Astrocyte (in vitro differentiated cells and primary cell): ENCODE data around the gene ZNF516. TPM values are rescaled to one million over a fixed set of nuclear protein-coding genes. Genes with fewer than 3 reads are reported as not detected.

Experiments
- DNase-seq: peaks from one replicate; pipeline ENCODE4 v3.0.0-alpha.2; 2010; ENCODE audit warnings: low read depth
- FAIRE-seq: peaks from 2 replicates; lab custom pipeline; 2011; peaks lifted over from hg19 to GRCh38; lab: Jason Lieb, UNC
- H2AFZ ChIP-seq: 2 replicates; pipeline ENCODE4 v1.6.0; 2012; ENCODE audit warnings: low read depth, low read length, inconsistent platforms
- H3K27ac ChIP-seq: 2 replicates; pipeline ENCODE4 v1.5.1; 2011; ENCODE audit warnings: low read depth, low read length, inconsistent platforms
- H3K27me3 ChIP-seq: 2 replicates; pipeline ENCODE4 v1.6.0; 2011; ENCODE audit warnings: low read length, inconsistent platforms; ENCODE audit not compliant: insufficient read depth
- H3K36me3 ChIP-seq: 2 replicates; pipeline ENCODE4 v1.5.1; 2011; ENCODE audit warnings: low read length, inconsistent platforms; ENCODE audit not compliant: insufficient read depth
- H3K4me1 ChIP-seq: 2 replicates; pipeline ENCODE4 v1.5.1; 2011; ENCODE audit warnings: low read length, inconsistent platforms; ENCODE audit not compliant: insufficient read depth
- H3K4me2 ChIP-seq: 2 replicates; pipeline ENCODE4 v1.6.0; 2012; ENCODE audit warnings: low read length, inconsistent platforms
- H3K4me3 ChIP-seq: 2 replicates; pipeline ENCODE4 v1.5.1; 2011; ENCODE audit warnings: low read depth, mild to moderate bottlenecking, low read length, inconsistent platforms; ENCODE audit not compliant: insufficient read depth
- H3K79me2 ChIP-seq: 2 replicates; pipeline ENCODE4 v1.6.0; 2012; ENCODE audit warnings: mild to moderate bottlenecking, low read length, inconsistent platforms; ENCODE audit not compliant: insufficient read depth
- H3K9ac ChIP-seq: 2 replicates; pipeline ENCODE4 v1.6.0; 2012; ENCODE audit warnings: mild to moderate bottlenecking, low read length, inconsistent platforms
- H3K9me3 ChIP-seq: 2 replicates; pipeline ENCODE4 v1.5.1; 2012; ENCODE audit warnings: low read depth, mild to moderate bottlenecking, low read length, inconsistent platforms; ENCODE audit not compliant: insufficient read depth
- H4K20me1 ChIP-seq: 2 replicates; pipeline ENCODE4 v1.6.0; 2012; ENCODE audit warnings: low read length, inconsistent platforms; ENCODE audit not compliant: insufficient read depth
- H3K27ac Mint-ChIP-seq: one replicate; pipeline ENCODE4 v1.8.0; 2021; ENCODE audit warnings: mild to moderate bottlenecking, mixed read lengths; ENCODE audit not compliant: unreplicated experiment
- H3K27me3 Mint-ChIP-seq: one replicate; pipeline ENCODE4 v1.8.0; 2021; ENCODE audit warnings: low read depth, mixed read lengths; ENCODE audit not compliant: unreplicated experiment
- H3K36me3 Mint-ChIP-seq: one replicate; pipeline ENCODE4 v1.8.0; 2021; ENCODE audit warnings: low read depth, mixed read lengths; ENCODE audit not compliant: unreplicated experiment
- H3K4me1 Mint-ChIP-seq: one replicate; pipeline ENCODE4 v1.8.0; 2021; ENCODE audit warnings: low read depth, mixed read lengths; ENCODE audit not compliant: unreplicated experiment
- H3K4me3 Mint-ChIP-seq: one replicate; pipeline ENCODE4 v1.8.0; 2021; ENCODE audit warnings: mild to moderate bottlenecking, moderate library complexity, mixed read lengths; ENCODE audit not compliant: unreplicated experiment
- H3K9me3 Mint-ChIP-seq: one replicate; pipeline ENCODE4 v1.8.0; 2021; ENCODE audit warnings: mild to moderate bottlenecking, mixed read lengths; ENCODE audit not compliant: unreplicated experiment
- CTCF ChIP-seq: IDR thresholded peaks from 2 replicates; pipeline ENCODE4 v1.5.1; 2011; ENCODE audit warnings: low read depth, mild to moderate bottlenecking, inconsistent platforms, low read length, moderate library complexity; ENCODE audit not compliant: insufficient read depth
- EZH2 ChIP-seq: IDR thresholded peaks from 2 replicates; pipeline ENCODE4 v1.6.1; 2012; ENCODE audit warnings: mild to moderate bottlenecking, low read length, inconsistent platforms; ENCODE audit not compliant: insufficient read depth
- total RNA-seq: library from RNA; stranded (reverse); gene quantifications from 2 replicates; pipeline ENCODE4 v1.2.1, GENCODE V29; 2021

Gene ZNF516
- total RNA-seq, 1 donor from 2014 or later: 59.8 TPM

DNA sequence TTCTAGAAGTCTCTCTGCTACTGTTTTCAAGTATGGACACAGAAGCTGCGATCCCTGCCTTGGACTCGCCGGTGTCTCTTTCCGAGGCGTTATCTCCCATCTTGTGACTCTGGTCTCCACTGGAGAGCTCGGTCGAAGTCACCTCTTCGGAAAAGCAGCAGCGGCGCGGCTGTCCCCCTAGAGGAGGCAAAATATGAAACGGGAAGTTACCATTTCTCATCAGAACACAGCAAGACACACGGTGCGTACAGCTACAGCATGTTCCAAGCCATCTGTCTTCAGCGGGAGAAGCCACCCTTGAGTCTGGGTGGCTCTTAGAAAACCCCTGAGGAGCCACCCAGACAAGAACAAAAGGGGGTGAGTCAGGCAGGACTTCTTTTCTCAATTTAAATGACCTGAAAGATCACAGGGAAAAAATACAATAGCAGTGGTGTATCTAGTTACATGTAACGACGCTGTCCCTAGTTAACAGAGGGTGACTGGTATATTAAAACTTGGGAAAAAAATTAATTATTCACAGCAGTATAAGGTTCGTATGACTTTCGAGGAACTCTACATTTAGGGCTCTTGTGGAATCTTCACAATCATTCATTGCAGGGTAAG, 114.8 kb downstream of the ZNF516 start:
- Mint-ChIP-seq H3K9me3 (no peaks in the 10 kb centered on the region), H3K27ac (no peak overlapping the region), H3K4me1 (peaks cover 3% of the 10 kb centered on the region), H3K27me3 (no peaks in the 10 kb centered on the region), H3K4me3 (no peak overlapping the region), H3K36me3 (peaks cover 3% of the 10 kb centered on the region)
- no peak for DNase-seq
- peaks cover 35% of the 10 kb centered on the region for H3K79me2 ChIP-seq
- FAIRE-seq: no peak
- H2AFZ ChIP-seq: no peak overlapping the region
- H3K9me3 ChIP-seq: no peaks in the 10 kb centered on the region
- H3K27ac ChIP-seq: no peak overlapping the region
- H3K9ac ChIP-seq: no peak overlapping the region
- H3K4me3 ChIP-seq: no peak overlapping the region
- peaks cover 5% of the 10 kb centered on the region for H3K36me3 ChIP-seq
- H3K4me1 ChIP-seq: no peaks in the 10 kb centered on the region
- peaks cover 71% of the 10 kb centered on the region for H4K20me1 ChIP-seq
- H3K27me3 ChIP-seq: no peaks in the 10 kb centered on the region
- no peak overlapping the region for H3K4me2 ChIP-seq
- TF ChIP-seq CTCF: no peak
- TF ChIP-seq EZH2: no peak

DNA sequence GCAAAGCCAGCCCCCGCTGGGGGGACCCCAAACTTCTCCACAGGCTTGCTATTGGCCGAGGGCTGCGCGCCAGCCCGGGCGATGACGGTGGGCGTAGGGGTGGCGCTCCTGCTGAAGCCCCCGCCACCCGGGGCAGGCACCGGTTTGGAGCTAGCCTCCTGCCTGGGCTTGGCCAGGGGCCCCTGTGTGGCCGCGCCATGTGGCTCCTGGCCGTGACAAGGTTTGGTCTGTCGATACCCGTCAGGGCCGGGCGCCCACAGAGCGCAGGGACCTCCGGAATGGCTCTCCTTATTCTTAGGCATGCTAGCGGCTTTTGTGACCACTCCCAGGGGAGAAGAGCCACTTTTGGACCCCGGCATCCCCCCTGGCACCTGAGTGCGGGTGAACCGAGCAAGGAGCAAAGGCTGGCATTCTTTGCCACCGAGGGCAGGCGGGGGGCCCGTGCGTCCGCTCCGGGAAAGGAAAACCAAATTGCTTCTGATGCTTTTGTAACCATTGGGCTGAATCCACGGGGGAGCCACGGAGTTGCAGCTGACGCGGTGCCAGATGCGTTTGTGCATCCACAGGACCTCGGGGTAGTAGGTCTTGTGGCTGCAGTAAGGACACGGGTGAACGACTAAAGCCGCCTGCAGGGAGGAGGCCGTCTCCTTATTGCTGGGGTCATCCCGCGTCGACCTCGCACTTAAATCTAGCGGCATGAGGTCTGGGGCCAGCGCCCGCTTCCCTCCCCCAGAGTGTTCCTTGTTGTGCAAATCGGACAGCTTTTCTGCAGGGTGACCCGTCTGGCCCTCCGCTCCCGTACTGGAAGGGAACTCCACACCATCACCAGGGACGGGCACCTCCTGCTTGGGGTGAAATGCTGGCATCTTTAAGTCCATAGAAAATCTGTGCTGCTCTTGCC, 115.6 kb downstream of the ZNF516 start:
- DNase-seq: no peak
- no peak overlapping the region for H3K4me3 ChIP-seq
- peaks cover 3% of the 10 kb centered on the region for H3K36me3 Mint-ChIP-seq
- H3K4me3 Mint-ChIP-seq: no peak overlapping the region
- no peak overlapping the region for H3K27ac Mint-ChIP-seq
- H3K4me2 ChIP-seq: no peak overlapping the region
- peaks cover 71% of the 10 kb centered on the region for H4K20me1 ChIP-seq
- no peaks in the 10 kb centered on the region for H3K9me3 Mint-ChIP-seq
- no peaks in the 10 kb centered on the region for H3K4me1 ChIP-seq
- no peak overlapping the region for H2AFZ ChIP-seq
- H3K27me3 Mint-ChIP-seq: no peaks in the 10 kb centered on the region
- H3K9ac ChIP-seq: no peak overlapping the region
- peaks cover 35% of the 10 kb centered on the region for H3K79me2 ChIP-seq
- TF ChIP-seq EZH2 (no peak), CTCF (no peak)
- H3K4me1 Mint-ChIP-seq: peaks cover 6% of the 10 kb centered on the region
- H3K27me3 ChIP-seq: no peaks in the 10 kb centered on the region
- no peak for FAIRE-seq
- no peaks in the 10 kb centered on the region for H3K9me3 ChIP-seq
- no peak overlapping the region for H3K27ac ChIP-seq
- H3K36me3 ChIP-seq: peaks cover 5% of the 10 kb centered on the region
